H9 (cell line): ENCODE data around the gene SPTBN2. TPM values are rescaled to one million over a fixed set of nuclear protein-coding genes. Genes with fewer than 3 reads are reported as not detected.

Experiments used
- DNase-seq: peaks from one replicate; pipeline ENCODE4 v3.0.0-alpha.2; 2017
- H2AFZ ChIP-seq: one replicate; pipeline ENCODE4 v1.6.1; 2013; ENCODE audit warnings: mild to moderate bottlenecking, low read length, control low read depth, moderate library complexity
- H2AK5ac ChIP-seq: 2 replicates; pipeline ENCODE4 v1.6.1; 2013; ENCODE audit warnings: low read length, control low read depth, mixed read lengths; ENCODE audit not compliant: insufficient read length
- H2BK120ac ChIP-seq: one replicate; pipeline ENCODE4 v1.6.1; 2013; ENCODE audit warnings: low read depth, mild to moderate bottlenecking, low read length, control low read depth, inconsistent platforms; ENCODE audit not compliant: poor library complexity, severe bottlenecking
- H2BK12ac ChIP-seq: 2 replicates; pipeline ENCODE4 v1.6.1; 2013; ENCODE audit warnings: low read length, control low read depth, mixed read lengths, low read depth; ENCODE audit not compliant: insufficient read length
- H2BK15ac ChIP-seq: 2 replicates; pipeline ENCODE4 v1.6.1; 2013; ENCODE audit warnings: low read depth, low read length, control low read depth
- H2BK20ac ChIP-seq: one replicate; pipeline ENCODE4 v1.6.1; 2013; ENCODE audit warnings: low read depth, mild to moderate bottlenecking, low read length, control low read depth, inconsistent platforms; ENCODE audit not compliant: poor library complexity, severe bottlenecking
- H2BK5ac ChIP-seq: 2 replicates; pipeline ENCODE4 v1.6.1; 2013; ENCODE audit warnings: low read length, control low read depth, mixed read lengths; ENCODE audit not compliant: insufficient read length
- H3K14ac ChIP-seq: 2 replicates; pipeline ENCODE4 v1.6.1; 2013; ENCODE audit warnings: low read length, control low read depth; ENCODE audit not compliant: insufficient read depth
- H3K18ac ChIP-seq: 2 replicates; pipeline ENCODE4 v1.6.1; 2013; ENCODE audit warnings: low read depth, mild to moderate bottlenecking, mixed read lengths, low read length, control low read depth; ENCODE audit not compliant: insufficient read length
- H3K23ac ChIP-seq: 2 replicates; pipeline ENCODE4 v1.6.1; 2013; ENCODE audit warnings: low read length, control low read depth, mixed read lengths, low read depth; ENCODE audit not compliant: insufficient read length
- H3K23me2 ChIP-seq: 2 replicates; pipeline ENCODE4 v1.6.1; 2013; ENCODE audit warnings: low read depth, mild to moderate bottlenecking, mixed read lengths, low read length, control low read depth; ENCODE audit not compliant: insufficient read length, poor library complexity, severe bottlenecking
- H3K27ac ChIP-seq: 2 replicates; pipeline ENCODE4 v1.5.1; 2013; ENCODE audit warnings: low read length, control low read depth, mixed read lengths, low read depth; ENCODE audit not compliant: insufficient read length
- H3K27me3 ChIP-seq: 2 replicates; pipeline ENCODE4 v1.6.1; 2013; ENCODE audit warnings: low read length, control low read depth, inconsistent platforms; ENCODE audit not compliant: insufficient read depth
- H3K4ac ChIP-seq: 2 replicates; pipeline ENCODE4 v1.6.1; 2013; ENCODE audit warnings: low read depth, mild to moderate bottlenecking, control low read depth, inconsistent platforms, low read length, moderate library complexity
- H3K4me1 ChIP-seq: 2 replicates; pipeline ENCODE4 v1.6.1; 2013; ENCODE audit warnings: low read length, control low read depth, inconsistent platforms; ENCODE audit not compliant: insufficient read depth
- H3K4me2 ChIP-seq: 2 replicates; pipeline ENCODE4 v1.6.1; 2013; ENCODE audit warnings: low read length, control low read depth, mixed read lengths; ENCODE audit not compliant: insufficient read length, insufficient read depth
- H3K56ac ChIP-seq: 2 replicates; pipeline ENCODE4 v1.6.1; 2013; ENCODE audit warnings: low read depth, mild to moderate bottlenecking, mixed read lengths, low read length, control low read depth; ENCODE audit not compliant: insufficient read length
- H3K79me1 ChIP-seq: 2 replicates; pipeline ENCODE4 v1.6.1; 2013; ENCODE audit warnings: low read depth, mild to moderate bottlenecking, moderate library complexity, low read length, control low read depth, inconsistent platforms; ENCODE audit not compliant: insufficient read depth, poor library complexity, severe bottlenecking
- H3K79me2 ChIP-seq: 2 replicates; pipeline ENCODE4 v1.6.1; 2013; ENCODE audit warnings: low read length, control low read depth, inconsistent platforms; ENCODE audit not compliant: insufficient read depth
- H3K9ac ChIP-seq: 2 replicates; pipeline ENCODE4 v1.6.1; 2013; ENCODE audit warnings: low read length, control low read depth, mixed read lengths; ENCODE audit not compliant: insufficient read length; ENCODE audit errors: extremely low read depth
- H3K9me3 ChIP-seq: one replicate; pipeline ENCODE4 v1.6.1; 2013; ENCODE audit warnings: low read depth, low read length, inconsistent platforms; ENCODE audit not compliant: control insufficient read depth
- H3T11ph ChIP-seq: one replicate; pipeline ENCODE4 v1.6.1; 2013; ENCODE audit warnings: mild to moderate bottlenecking, low read length, control low read depth, inconsistent platforms
- H4K20me1 ChIP-seq: one replicate; pipeline ENCODE4 v1.6.1; 2013; ENCODE audit not compliant: control insufficient read depth, insufficient read length, insufficient read depth
- H4K5ac ChIP-seq: 2 replicates; pipeline ENCODE4 v1.6.1; 2013; ENCODE audit warnings: low read depth, mild to moderate bottlenecking, mixed read lengths, low read length, control low read depth; ENCODE audit not compliant: insufficient read length
- H4K8ac ChIP-seq: replicated peaks from 2 replicates; pipeline ENCODE4 v1.6.1; 2013; ENCODE audit warnings: low read length, control low read depth, mixed read lengths, low read depth; ENCODE audit not compliant: insufficient read length
- H4K91ac ChIP-seq: 2 replicates; pipeline ENCODE4 v1.6.1; 2013; ENCODE audit warnings: low read depth, mild to moderate bottlenecking, moderate library complexity, mixed read lengths, low read length, control low read depth; ENCODE audit not compliant: insufficient read length
- H3K27ac Mint-ChIP-seq, 3 experiments: 2 replicates in 2 of 3; 3 replicates in 1 of 3; pipeline ENCODE4 v1.8.0; 2020 to 2021; ENCODE audit warnings: mixed read lengths in 3 of 3, mild to moderate bottlenecking in 1 of 3, moderate library complexity in 1 of 3
- H3K27me3 Mint-ChIP-seq: 2 replicates; pipeline ENCODE4 v1.8.0; 2021; ENCODE audit warnings: low read depth, mild to moderate bottlenecking, moderate library complexity, mixed read lengths
- H3K36me3 Mint-ChIP-seq, 3 experiments: 2 replicates in 2 of 3; 3 replicates in 1 of 3; pipeline ENCODE4 v1.8.0; 2020 to 2021; ENCODE audit warnings: low read depth in 3 of 3, mixed read lengths in 3 of 3; ENCODE audit not compliant: insufficient read depth in 1 of 3
- H3K4me1 Mint-ChIP-seq, 2 experiments: 2 replicates each; pipeline ENCODE4 v1.8.0; 2020; ENCODE audit warnings: mixed read lengths in 2 of 2
- H3K4me3 Mint-ChIP-seq, 2 experiments: 2 replicates in 1 of 2; 3 replicates in 1 of 2; pipeline ENCODE4 v1.8.0; 2020 to 2021; ENCODE audit warnings: mild to moderate bottlenecking in 2 of 2, mixed read lengths in 2 of 2, moderate library complexity in 1 of 2
- H3K9me3 Mint-ChIP-seq, 2 experiments: 2 replicates in 1 of 2; 3 replicates in 1 of 2; pipeline ENCODE4 v1.8.0; 2020; ENCODE audit warnings: mild to moderate bottlenecking in 2 of 2, mixed read lengths in 2 of 2, moderate library complexity in 1 of 2
- CTCF ChIP-seq: fragments of 200-600 bp; sonication (generic); conservative IDR thresholded peaks from 3 replicates; pipeline ENCODE4 v1.8.0; 2021; ENCODE audit warnings: antibody characterized with exemption, mild to moderate bottlenecking
- WGBS: extraction: QIAGEN DNeasy Blood & Tissue Kit; methylation state at CpG from one replicate; pipeline ENCODE4 v1.1.7; 2013; ENCODE audit warnings: missing lambda C conversion rate, low lambda C conversion rate, mixed read lengths; ENCODE audit not compliant: insufficient read length; ENCODE audit errors: extremely low coverage; 5-methylcytosine and 5-hydroxymethylcytosine counted together
- total RNA-seq: library from RNA; stranded (reverse); gene quantifications from 2 replicates; pipeline ENCODE4 v1.2.1, GENCODE V29; 2021

The SPTBN2 gene
- total RNA-seq, 1 experiment from 2014 or later, result 80.4 TPM

- Histone ChIP-seq H2AK5ac (no peak overlapping the region), H3K4me1 (no peaks in the 10 kb centered on the region), H4K5ac (no peak overlapping the region), H3K9ac (no peak overlapping the region), H3K23me2 (no peaks in the 10 kb centered on the region), H3K56ac (no peak overlapping the region), H2AFZ (no peak overlapping the region), H3K18ac (no peak overlapping the region), H3K9me3 (no peaks in the 10 kb centered on the region), H3K4me2 (no peak overlapping the region), H4K8ac (no peak overlapping the region), H3K27ac (no peak overlapping the region), H2BK15ac (no peak overlapping the region), H2BK5ac (no peak overlapping the region), H3K79me1 (no peaks in the 10 kb centered on the region), H3T11ph (no peak overlapping the region), H3K79me2 (no peaks in the 10 kb centered on the region), H3K14ac (no peak overlapping the region), H2BK12ac (no peak overlapping the region), H3K23ac (no peak overlapping the region), H3K4ac (no peak overlapping the region), H4K91ac (no peak overlapping the region), H3K27me3 (no peaks in the 10 kb centered on the region), H2BK120ac (no peak overlapping the region), H2BK20ac (no peak overlapping the region), H4K20me1 (no peaks in the 10 kb centered on the region)
- H3K4me1 Mint-ChIP-seq, result peaks cover 6% of the 10 kb centered on the region in 2 experiments
- peak overlapping the region in 1 of 3 experiments; percentile 88; a peak in 1 of 7 replicates for H3K27ac Mint-ChIP-seq
- TF ChIP-seq CTCF, result no peak
- no CpG with 5 or more reads among the region's 13 CpGs for whole genome bisulfite sequencing
- H3K4me3 Mint-ChIP-seq, result no peak overlapping the region
- no peak for DNase-seq
- H3K27me3 Mint-ChIP-seq, result no peaks in the 10 kb centered on the region
- H3K9me3 Mint-ChIP-seq, result no peaks in the 10 kb centered on the region
- peaks cover 16 to 84% (median 83%) of the 10 kb centered on the region in 3 experiments for H3K36me3 Mint-ChIP-seq
Measured at GRCh38 chr11:66687831-66688281, 41.2 kb downstream of the SPTBN2 start.
